Stimulated activated CD4-positive, alpha-beta T cell treated with anti-CD3 and anti-CD28 coated beads, Interleukin-12 subunit alpha, Interleukin-12 subunit beta, amount 100 ng/mL, for 24 hours (primary cell): ENCODE measurements around the gene CHST1.

ENCODE experiments used
- DNase-seq, 2 experiments: peaks; one replicate each; pipeline ENCODE4 v3.0.0-alpha.2; 2020; ENCODE audit warnings: low read depth in 2 of 2

The CHST1 gene

DNA sequence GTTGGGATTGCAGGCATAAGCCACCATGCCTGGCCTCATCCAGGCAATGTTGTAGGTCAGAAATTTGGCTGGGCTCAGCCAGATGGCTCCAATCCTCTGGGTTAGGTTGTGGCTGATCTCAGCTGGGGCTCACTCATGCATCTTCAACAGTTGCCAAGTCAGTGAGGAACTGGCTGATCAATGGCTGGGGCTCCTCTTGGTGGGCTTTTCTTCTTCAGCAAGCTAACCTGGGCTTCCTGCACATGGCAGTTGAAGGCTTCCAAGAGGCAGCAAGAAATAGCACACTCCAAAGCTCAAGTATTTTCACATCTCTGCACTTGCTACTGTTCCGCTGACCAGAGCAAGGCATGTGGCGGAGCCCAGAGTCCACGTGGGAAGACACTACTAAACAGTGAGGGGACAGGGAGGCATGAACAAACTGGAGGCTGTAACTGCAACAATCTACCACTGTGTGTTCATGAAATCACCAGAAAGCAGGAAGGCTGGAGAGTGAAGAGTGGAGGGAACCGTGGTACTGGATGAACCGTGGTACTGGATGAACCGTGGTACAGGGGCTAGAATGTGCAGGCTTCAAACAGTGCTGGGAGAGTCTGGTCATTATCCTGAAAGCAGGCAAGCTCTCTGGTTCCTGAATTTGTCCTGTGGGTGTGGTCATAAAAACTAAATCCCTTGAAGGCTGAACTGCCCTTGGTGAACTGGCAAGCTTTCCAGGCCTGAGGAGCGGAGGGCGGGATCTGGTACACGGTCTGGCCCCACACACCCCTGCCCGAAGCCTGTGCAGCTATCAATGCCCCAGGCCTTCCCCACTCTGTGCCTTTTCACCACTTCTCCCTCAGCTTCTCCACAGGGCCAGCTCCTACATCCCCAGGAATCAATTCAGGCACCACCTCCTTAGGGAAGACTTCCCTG lies 20.2 kb downstream of the CHST1 start:
- no peak for DNase-seq

DNA sequence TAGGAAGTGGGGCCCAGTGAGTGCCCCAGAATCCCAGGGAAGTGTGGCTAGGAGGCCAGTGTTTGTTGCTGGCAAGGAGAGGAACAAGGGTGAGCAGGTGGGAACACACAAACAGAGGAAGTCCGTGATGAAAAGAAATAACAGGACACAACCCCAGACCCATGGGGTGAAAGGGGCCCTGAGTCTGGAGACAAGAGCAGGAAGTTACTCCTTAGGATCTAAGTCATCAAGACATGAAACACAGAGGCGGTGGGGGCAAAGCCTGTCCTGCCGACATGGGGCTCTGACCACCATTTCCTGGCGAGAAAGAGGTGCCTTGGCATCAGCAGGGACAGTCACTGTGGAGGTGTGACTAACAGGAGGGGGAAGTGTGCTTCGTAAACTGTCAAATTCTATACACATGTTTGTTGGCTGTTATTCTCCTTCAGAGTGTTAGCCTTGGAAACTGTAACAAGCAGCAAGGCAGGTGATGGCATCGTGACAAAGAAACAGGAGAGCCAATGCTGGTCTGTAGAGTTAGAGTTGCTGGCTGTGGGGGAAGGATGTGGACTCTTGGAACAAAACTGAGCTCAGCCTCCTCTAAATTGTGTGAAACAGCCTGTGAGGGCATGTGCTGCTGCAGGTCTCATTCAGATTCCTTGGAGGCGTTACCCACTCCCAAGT lies 21.7 kb downstream of the CHST1 start:
- DNase-seq: no peak

DNA sequence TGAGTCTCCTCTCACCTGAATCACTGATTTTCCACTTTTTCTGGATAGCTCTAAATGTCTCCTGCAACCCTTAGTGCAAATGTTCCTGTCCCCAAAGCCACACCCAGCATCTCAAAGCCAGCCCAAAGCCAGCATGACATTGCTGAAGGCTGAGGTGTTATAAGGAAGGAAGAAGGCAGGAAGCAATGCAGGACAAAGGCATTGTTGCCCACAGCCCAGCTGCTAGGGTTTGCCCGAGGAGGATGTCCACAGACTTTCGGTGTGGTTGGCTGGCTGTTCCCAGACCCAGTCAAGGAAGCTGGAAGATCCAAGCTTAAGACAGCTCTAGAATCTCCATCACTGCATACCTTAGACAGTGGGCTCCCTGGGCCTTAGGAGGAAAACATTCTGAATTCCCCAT lies 23.5 kb downstream of the CHST1 start:
- DNase-seq: no peak

DNA sequence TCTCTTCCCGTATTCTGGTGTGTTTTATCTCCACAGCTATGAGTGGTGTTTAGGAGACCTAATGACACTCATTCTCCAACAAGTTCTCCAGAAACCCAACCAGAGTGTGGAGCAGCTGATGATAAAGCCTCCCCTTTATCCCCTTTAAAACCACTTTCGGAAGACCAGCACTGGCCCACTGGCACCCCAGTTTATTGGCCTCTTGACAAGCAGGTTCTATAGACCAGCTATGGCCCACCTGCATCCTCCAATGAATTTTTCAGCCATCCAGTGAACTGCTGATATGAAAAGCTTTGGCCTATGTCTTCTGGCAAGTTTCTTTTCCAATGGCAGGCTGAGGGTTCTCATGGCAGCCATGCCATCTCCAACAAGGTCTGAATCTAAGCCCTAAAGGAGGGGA lies 27.4 kb downstream of the CHST1 start:
- DNase-seq: no peak

DNA sequence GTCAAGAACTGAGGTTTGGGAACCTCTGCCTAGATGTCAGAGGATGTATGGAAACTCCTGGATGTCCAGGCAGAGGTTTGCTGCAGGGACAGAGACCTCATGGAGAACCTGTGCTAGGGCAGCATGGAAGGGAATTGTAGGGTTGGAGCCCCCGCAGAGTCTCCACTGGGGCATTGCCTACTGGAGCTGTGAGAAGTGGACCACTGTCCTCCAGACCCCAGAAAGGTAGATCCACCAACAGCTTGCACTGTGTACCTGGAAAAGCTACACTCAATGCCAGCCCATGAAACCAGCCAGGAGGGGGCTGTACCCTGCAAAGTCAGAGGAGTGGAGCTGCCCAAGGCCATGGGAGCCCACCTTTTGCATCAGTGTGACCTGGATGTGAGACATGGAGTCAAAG lies 29.5 kb downstream of the CHST1 start:
- no peak for DNase-seq

DNA sequence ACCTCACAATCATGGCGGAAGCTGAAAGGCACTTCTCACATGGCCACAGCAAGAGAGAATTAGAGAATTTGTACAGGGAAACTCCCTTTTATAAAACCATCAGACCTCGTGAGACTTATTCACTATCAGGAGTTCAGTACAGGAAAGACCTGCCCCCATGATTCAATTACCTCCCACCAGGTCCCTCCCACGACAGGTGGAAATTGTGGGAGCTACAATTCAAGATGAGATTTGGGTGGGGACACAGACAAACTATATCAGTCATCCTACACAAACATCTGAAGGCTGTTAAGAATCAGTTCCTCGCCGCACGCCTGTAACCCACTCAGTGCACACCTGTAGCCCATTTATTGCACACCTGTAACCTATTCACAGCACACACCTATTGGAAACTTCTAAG lies 39.8 kb downstream of the CHST1 start:
- DNase-seq: no peak

DNA sequence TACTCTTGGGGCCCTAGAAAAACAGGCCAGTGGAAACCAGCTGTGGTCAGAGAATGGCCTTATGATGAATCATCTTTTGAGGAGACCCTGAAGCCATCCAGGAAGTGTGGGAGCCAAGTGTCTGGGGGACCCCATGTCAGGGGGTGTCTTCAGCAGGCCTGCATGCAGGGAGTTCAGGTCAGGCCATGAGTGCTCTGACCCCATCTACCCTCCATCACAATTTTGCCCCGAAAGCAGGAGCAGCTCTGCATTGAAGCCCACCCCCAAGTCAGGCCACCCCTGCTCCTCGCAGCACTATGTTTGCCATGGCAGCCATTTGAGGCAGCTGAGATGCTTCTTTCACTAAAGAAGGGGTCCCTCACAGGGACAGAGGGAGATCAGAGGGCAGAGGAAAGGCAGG lies 41.3 kb downstream of the CHST1 start:
- no peak for DNase-seq

DNA sequence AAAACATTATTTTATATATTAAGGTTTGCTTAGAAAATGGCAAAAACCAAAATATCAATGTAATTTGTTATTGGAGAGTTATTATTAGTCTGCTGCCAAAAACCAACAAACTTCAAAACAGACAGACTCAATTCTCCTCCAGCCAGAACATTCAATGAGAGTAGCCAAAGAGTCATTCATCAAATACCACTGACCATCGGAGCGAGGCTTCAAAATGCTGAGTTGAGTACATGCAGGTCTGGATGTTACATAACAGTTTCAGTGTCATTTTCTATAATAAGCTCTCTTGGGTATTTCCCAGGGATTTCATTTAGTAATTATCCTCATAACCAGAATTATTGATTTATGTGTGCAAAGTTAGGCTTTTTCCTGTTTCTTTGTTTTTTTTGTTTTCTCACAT lies 42.6 kb downstream of the CHST1 start:
- no peak for DNase-seq

DNA sequence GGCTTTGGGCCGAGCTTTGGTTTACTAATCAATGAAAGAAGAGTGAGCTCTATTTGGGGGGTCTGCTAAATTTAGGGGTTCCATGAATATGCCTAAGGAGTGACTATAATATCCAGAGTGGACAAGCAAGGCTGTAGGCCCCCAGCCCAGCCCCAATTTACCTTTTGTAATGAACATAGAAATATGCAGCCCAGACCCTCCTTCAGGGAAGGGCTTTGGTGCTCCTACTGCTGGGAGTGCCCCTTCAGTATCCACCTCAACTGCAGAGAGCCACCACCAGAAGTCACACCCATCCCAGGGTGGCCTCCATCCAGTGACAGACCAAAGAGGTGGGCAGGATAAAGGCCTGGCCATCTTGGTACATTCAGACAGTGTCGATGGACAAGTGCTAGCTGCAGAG lies 43.1 kb downstream of the CHST1 start:
- DNase-seq: no peak

DNA sequence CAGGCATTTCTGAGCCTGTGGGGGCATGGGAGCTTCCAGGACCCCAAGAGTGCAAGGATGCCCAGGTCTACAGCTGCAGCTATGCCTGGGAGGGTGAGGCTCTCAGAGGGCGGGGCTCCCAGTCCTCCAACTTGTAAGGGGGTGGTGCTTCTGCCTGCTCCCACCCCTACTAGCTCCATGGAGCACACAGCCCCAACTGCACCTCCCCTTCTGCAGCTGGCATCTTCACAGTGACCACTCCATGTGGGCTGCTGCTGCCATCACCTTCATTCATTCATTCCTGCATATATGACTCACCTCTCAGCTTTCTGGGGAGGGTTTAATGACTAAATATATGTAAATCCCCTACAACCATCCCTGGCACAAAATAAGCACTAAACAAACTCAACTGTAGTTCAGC lies 43.8 kb downstream of the CHST1 start:
- DNase-seq: no peak

DNA sequence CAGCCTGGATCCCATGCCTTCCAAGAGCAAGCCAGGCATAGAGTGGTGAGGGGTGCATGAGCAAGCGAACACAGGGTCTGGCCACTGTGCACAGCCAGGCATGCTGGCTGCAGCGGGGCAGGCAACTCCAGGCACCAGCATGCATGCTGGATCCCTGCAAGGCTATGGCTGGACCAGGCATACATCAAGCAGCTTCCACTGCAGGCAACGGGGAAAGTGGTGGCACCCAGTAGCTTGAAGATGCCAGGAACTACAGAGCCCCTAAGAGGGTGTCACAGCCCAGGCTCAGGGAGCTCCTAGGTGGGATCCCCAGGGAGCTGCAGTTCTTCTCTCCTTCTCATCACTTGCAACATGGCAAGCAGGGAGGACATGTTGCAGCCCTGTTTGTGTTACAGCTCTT lies 45.2 kb downstream of the CHST1 start:
- no peak for DNase-seq

DNA sequence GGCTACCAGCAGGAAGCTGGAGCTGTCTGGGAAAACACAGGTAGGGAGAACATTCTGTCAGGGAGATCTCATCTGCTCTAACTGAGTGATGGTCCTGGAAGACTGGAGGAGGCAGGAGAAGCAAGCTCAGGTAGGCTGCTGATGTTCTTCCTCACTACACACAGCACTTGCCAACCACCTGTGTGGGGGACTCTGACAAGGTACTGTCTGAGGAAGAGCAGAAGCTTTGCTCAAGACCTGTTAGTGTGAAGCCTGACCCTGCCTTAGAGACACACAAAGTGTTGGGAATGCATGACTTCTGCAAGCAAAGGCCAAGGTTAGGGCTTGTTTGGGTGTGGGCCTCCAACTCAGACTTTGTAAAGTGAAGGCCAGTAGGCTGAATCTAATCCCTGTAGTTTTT lies 46.5 kb downstream of the CHST1 start:
- no peak for DNase-seq

DNA sequence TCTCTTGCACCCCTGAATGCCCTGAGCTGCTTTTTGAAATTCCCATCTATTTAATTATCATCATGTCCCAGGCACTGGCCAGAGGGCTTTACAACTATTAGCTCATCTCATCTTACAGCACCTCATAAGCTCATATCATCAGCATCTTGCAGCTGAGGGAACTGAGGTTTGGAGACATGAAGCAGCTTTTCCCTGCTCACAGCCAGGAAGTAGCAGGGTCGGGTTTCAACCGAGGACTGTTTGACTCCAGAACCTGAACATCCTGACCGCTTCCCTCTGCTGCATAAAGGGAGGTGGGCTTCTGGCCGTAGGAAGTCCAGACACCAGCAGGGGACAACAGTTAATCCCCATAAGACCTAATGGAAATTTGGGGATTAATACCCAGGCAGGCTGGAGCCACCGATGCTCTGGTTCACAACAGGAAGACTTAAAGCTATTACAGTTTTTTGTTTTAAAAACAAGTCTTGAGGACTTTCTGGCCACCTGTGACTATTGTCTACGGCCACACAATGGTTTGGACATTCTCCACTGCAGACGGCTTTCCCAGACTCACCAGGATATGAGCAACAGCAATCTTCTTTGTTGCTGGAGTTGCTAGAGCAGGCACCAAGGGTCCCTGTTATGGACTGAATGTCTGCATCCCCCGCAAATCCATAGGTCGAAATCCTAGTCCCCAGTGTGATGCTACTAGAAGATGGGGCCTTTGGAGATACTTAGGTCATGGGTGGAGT lies 47.4 kb downstream of the CHST1 start:
- no peak for DNase-seq

DNA sequence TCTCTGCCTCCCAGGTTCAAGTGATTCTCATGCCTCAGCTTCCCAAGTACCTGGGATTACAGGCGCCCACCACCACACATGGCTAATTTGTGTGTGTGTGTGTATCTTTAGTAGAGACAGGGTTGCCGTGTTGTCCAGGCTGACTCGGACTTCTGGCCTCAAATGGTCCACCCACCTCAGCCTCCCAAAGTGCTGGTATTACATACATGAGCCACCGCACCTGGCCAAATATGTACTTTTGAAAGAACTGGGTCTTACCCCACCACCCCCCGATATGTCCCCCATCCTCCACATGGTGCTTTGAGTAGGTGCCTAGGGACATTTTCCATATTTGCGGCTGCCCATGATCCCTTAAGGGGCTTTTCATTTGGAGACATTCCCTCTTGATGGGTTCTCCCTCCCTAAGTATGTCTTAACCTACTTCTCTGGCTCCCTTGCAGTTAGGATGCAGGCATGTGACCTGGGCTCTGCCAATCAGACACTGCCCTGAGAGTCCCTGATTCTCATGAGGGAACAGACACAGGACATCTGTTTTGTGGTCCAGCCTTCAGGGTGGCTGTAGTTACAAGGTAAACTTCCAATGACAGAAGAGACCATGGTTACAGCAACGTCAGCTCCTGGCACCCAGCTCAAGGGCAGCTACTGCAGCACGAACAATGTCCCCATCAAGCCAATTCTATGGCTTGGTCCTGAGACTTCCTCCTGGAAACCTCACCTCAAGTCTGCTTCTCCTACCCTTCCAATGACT lies 48.4 kb downstream of the CHST1 start:
- no peak for DNase-seq

DNA sequence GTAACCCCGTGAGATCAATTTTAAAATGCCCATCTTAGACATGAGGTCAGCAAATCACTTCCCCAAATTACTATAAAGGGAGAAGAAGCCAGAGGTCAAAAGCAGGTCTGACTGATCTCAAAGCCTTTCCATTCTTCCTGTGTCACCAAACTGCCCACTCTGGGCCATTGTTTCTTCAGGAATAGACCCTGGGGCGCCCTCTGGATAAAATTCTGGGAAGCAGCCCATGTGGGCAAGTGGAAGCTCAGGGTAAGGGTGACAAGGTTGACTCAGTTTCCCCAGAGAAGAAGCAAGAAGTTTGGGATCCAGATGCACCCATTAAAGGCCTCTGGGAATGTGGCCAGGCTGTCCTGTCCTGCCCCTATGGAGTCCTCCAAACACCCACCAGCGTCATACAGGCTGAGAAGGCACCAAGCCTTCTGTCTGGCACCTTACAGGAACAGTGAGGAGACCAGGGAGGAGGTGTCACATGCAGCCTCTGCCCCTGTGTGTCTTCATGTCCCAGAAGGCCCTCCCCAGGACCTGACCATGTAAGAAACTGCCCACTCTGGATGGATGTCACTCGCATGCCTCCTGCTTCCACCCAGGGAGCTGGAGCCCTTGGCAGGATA lies 50.1 kb downstream of the CHST1 start:
- DNase-seq: no peak

DNA sequence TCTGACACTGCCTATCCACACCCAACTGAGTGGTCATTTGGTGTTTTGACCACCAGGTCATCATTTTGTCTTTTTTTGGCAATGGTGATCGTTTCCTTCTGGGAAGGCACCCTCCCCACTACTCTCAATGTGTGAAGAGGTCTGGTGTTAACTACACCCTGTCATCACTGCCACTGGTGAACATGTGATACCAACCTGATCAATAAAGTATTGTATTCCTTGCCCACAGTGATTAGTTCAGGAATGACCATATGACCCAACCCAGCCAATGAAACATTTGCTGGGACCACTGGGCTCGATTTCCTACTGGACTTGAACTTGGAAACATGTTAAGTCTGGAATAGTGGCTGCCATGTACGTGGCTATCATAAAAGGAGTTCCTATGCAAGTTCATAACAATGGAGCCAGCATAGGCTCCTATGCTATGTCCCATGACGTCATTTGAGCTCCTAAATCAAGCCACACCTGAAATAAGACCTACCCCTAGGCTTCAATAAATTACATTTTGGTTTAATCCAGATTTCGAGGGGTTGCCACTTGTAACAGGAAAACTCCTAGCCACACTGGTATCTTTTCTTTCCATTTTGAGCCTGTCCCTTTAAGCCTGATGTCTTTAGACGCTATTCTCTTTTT lies 51.1 kb downstream of the CHST1 start:
- DNase-seq: no peak

DNA sequence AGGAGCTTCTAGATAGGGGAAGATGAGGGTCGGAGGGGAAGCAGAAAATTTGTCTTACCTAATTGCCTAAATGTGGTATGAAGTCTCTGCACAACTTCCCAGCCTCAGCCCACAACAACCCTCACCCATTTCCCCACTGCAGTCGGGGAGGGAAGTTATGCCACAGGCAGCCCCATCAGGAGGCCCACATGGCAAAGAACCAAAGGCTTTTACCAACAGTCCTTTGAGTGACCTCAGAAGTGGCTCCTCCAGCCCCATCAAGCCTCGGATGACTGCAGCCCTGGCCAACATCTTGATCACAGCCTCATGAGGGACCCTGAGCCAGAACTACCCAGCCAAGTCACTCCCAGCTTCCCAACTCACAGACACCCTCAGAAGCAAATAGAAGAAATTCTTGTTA lies 54.8 kb downstream of the CHST1 start:
- no peak for DNase-seq

DNA sequence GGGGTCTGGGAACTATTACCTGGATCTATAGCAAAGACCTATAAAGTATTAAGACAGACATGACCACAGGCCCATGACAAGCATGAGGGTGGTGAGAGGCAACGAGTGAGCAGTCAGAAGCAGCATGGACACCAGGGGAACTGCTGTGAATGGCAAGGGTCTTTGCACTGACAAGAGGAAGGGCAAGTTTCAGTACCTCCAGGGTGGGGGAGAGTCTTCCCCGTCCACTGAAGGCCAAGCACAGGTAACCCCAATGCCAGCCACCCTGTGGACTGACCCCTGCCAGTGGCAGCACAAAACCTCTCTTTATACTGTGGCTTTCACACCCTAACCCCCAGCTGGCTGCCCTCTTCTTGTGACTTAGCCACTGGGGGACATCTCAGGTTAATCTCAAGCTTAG lies 55.5 kb downstream of the CHST1 start:
- no peak for DNase-seq

DNA sequence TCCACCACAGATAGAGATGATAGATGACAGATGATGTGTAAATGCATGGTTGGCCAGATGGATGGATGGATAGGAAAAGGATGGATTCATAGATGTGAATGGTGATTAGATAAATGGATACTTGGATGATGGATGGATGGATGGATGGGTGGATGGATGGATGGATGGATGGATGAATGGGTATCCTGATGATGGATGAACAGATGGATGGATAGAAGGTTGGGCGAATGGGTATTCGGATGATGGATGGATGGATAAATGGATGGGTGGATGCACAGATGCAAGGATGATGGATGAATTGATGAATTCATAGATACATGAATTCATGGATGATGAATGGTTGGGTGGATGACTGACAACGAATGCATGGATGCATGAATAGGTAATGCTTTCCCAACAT lies 56.1 kb downstream of the CHST1 start:
- DNase-seq: no peak

DNA sequence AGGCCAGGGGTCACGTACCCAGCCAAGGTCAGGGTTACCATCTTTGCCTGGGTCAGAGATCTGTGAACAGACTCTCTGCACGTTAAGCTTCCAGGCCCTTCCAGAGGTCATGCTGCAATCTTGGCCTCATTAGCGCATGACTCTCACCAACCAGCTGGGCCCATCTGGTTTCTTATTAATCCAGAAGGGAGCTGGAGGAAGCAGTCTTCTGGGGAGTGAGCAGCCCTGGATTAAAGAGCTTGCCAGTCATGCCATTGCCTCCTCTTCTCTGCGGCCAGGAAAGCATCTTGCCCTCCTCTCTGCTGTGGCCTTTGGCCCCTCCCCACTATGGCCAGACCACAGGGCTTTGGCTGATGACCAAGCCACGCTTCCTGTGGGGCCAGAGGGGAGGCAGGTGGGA lies 57.4 kb downstream of the CHST1 start:
- no peak for DNase-seq
